ENCODE measurements around the gene LNPEP.

DNA sequence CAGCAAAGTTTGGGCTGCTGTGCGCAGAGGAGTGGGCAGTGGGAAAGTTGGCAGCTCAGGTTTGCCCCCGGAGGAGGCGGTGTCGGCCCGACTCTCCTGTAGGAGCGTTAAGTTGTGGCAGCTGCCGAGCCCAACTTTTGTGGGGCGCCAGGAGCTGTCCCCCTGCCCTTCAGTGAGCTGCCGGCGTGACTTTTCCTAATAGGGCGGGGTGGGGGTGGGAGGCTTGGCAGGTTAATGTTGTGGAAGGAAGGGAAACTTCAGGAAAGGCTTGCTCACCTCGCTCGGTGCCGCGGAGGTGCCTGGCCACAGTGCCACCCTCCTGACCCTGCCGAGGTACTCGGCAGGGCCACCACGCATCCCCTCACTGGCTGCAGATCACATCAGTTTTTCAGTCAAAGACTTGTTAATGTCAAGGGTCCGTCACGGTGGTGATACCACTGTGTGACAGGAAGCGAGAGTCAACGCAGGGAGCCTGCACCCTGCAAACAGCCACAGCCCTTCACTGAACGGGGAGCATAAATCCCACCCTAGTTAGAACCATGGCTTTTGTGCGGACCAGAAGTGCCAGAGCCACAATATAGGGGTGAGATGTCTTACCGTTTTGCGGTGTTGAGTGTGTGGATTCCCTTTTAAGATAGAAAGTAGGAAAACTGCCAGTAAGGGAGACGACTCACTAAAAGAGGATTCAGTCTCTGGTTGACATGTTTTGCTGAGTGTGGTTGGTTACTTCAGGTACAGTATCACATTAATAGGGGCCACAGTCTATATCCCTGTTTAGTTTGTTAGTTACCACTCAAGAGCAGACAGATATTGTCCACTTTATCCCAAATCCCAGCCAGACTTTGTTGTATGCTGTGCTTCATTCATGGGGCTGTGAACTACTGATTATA lies 796 bp downstream of the LNPEP start:
- TF ChIP-seq POLR2A (IDR thresholded peaks at IDR 0.05) (no peak), CTCF (IDR thresholded peaks at IDR 0.05) (no peak), EP300 (IDR thresholded peaks at IDR 0.05) (no peak)
